HuH-7 (cell line): ENCODE measurements around the gene NR1H4.
"Not testable (repeated sequence)": the region's sequence is repeated elsewhere in the genome, so short reads cannot be mapped to it uniquely, and the experiment has no call there.

Source experiments
- DNase-seq: peaks from one replicate; pipeline ENCODE4 v3.0.0; 2011; ENCODE audit warnings: low spot score

NR1H4 gene

DNA sequence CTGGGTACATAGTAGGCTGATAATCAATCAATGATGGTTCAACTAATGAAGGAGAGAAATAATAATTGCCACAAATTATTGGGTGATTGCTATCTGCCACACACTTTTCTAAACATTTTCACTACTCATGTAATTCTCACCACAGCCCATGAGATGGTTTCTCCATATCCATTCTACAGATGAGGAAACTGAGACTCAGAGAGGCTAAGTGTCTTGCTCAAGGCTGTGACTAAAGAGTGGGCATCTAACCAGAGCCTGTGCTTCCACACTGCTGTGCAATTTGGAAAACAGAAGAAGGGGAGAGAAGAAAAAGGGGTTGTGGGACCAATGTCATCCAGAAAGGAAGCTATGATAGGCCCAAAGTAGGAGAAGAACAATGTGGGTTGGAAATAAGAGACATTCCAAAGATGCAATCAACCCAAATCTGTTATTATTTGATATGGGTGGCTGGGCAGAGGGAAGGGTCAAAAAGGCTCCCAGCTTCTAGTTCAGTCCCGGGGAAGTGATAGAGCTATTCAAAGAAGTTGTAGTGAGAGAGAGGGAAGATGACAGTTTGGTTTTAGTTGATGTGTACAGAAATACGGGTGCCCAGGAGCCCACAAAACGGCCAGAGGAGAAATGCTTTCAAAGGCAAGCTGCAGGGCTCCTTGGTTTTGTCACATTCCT, 483 bp upstream of the NR1H4 start:
- no peak for DNase-seq

DNA sequence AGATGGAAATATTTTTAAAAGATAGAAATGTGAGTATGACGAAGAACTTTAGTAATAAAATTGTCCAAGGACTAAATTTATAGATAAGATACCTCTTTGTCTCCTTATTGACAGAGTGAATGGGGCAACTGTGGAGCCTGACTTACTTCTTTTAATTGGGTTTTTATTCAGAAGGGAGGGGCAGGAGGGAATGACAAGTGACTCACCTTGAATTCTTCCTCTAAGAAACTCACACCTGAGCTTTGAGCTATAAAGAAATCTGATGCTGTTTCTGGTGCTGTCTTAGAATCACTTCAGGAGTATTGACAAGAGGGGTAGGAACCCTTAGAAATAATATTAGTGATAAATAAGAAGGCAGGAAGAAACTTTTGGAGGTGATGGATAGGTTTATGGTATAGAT, 951 bp downstream of the NR1H4 start:
- no peak for DNase-seq

DNA sequence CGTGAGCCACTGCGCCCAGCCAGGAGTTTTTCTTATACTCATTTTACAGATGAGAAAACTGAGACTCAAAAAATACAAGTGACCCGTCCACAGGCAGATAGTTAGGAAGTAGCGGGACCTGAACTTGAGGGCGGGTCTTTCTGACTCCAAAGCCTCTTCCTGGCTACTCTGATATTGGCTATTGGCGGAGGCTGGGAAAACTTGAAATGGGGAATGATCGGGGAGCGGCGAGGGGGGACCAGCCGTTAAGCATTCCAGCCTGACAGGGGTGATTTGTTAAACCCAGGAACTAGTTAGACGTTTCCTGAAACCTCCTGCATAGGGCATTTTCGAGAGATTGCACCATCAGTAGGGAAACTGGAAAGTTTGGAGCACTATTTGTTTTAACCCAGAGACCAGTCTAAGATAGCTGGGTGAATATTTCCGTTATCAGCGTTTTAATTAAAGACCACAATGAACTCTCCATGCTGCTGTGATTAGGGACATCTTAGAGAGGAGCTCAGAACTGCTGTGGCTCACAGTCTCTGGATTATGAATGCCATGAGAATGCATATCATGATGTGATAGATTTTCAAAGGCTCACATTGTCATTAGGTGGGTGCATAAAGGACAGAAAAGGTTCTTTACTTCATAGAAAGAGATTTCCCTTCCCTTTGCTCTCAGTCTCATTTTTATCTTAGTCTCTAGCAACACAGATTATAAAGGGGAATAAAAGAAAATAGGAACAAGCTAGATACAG, 2.5 kb downstream of the NR1H4 start:
- DNase-seq: peak; percentile 17

DNA sequence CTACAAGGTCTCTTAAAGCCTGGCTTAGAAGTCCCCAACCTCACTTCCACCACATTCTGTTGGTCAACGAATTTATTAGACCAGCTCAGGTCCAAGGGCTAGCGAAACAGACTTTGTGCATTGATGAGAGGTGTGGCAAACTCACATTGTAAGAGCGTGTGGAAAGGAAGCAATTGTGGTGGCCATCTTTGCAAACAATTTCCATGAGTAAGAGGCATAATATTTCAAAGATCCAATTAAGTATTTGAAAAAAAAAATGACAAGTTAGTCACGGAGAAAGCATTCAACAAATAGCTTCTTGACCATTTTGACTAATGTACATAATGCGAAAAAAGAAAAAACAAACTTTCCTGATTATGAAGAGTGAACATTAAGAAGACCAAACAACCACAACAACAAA, 7.4 kb downstream of the NR1H4 start:
- DNase-seq: no peak

DNA sequence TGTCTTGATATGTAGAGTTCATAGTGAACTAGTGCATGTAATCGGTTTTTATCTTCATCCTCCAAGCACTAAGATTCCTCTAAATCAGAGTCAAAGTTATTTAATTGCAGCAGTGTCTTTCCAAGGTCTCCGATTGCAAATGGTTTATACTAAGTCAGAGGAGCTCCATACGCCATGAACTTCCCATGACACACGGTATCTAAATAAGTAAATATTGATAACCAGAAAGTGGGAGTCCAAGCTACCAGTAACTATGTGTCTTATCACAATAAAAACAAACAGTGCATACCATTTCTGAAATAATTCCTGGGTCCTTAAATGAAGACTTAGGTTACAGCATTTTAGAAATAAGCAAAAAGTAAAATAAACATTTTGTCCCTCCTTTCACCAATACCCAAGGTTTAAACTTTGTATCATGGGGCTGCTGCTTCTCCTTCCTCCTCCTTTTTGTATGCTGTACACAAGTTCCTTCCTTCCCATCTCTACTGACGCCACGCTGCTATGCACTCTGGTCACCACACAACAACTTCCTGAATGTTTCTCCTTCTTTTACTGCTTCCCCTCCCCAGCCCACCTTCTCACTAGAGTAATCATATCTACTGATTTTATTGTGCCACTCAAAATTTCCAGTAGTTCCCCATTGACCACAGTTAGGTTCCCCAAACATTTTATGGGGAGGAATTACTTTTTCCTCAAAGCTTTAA, 10.7 kb downstream of the NR1H4 start:
- DNase-seq: peak; percentile 16

DNA sequence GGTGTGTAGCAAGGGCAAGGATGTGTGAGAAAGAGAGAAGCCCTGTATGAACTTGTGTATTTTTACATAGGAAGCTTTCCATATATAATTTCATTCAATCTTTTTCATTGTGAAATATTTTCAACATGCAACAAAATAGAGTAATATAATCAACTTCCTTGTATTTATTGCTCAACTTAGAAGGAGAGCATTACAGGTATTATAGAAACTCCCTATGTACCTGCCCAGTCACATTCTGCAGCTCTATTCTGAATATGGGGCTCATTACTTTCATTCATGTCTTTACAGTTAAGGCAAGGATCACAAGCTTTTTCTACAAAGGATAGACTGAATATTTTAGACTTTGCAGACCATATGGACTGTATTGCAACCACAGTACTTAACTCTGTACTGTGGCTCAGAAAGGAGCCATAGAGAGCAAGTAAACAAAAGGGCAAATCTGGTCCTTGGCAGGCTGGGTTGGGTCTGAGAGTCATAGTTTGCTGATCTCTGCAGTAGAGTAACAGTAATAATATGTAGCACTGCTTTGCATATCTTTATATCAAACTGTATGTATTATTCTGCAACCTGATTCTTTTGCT, 11.3 kb downstream of the NR1H4 start:
- no peak for DNase-seq

DNA sequence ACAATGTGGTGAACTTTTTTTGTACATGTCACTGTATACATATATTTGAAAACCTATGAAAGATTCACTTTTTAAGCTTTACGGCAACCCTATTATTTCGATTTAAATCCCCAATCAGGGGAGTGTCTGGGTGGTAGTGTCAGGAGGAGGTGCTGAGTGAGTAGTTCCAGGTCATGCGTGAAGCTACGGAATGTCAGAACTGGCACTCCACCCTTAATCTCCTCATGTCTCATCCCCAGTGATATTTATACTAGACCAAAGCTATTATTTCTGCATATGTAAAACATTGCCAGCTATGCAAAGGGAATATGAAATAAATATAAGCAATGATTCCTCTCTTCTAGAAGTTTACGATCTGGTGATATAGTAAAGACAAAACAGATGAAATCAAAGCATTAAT, 12.3 kb downstream of the NR1H4 start:
- no peak for DNase-seq

DNA sequence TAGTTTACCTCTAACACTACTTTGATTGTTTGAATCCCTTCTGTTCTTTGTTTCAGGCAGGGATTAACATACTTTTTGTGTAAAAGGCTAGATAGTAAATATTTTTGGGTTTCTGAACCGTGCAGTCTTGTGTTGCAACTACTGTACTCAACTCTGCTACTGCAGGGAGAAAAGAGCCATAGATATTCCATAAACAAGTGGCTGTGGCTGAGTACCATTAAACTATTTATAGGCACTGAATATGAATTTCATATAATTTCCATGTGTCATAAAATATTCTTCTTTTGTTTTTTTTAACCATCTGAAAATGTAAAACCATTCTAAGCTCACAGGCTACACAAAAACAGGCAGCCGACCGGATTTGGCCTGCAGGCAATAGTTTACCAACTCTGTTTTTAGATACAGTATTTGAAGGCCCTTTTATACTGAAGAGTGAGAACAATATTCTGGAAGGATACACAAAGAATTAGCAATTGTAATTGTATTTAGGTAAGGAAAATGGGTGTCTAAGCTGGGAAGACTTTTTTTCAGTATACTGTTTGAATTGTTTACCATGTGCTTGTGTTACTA, 15.7 kb downstream of the NR1H4 start:
- DNase-seq: no peak

DNA sequence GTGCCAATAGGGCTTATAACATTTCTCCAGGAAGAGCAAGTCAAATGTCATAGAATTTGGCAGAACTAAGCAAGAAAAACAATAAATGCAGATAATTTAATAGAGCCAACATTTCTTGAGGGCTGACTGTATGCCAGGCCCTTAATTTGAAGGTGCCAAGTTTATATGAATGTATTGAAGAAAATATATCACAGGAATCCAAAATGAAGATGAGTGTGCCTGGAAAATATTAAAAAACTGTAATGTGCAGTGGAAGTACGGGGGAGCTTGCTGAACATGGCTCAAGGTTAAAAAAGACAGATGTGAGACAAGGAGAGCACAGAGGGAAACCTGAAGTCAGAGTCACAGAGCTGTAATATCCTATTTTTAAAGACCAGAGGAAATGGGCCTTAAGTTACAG, 16.4 kb downstream of the NR1H4 start:
- no peak for DNase-seq

DNA sequence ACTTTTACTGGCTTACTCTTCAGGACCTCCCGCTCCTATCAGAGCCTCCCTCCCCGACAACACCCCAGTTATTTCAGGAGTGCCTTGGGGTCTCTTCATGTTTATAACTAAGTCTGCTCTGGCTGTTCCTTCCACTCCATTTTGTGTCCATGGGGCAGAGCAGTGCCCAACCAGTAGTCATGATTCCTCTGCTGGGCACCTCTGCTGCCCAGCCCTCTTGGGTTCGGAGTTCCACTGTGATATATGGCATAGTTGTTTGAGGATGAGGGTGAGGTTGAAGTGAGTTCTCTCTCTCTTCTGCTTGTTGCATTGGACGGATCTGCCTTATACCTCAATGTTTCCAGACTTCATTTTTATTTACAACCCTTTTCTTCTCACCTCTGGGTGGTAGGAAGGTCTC, 17.4 kb downstream of the NR1H4 start:
- no peak for DNase-seq

DNA sequence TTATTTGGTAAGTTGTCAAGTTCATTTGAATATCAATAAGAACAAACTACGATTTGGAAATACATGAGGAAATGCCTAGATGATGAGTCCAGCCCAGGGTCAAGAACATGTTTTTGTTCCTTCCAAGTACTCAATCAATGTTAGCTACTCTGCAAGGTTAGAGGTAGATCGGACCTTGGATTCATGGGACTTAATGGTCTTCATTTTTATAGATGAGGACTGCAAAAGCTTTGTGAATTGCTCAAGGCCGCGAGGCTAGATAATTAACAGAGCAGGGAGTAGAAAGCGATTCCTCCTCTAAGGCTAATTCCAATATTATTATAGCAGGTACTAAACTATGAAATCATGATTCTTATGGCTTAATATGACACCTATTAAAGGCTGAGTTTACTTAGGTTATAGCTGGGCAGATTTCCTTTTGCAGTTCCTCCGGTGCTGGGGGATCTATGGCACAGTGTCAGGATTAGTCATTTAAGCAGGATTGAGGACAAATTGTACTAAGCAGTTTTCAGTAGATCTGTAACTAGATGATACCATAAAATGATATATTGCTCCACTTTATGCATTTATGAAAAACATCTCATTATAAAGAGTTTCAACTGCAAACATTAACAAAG, 19.8 kb downstream of the NR1H4 start:
- DNase-seq: no peak

DNA sequence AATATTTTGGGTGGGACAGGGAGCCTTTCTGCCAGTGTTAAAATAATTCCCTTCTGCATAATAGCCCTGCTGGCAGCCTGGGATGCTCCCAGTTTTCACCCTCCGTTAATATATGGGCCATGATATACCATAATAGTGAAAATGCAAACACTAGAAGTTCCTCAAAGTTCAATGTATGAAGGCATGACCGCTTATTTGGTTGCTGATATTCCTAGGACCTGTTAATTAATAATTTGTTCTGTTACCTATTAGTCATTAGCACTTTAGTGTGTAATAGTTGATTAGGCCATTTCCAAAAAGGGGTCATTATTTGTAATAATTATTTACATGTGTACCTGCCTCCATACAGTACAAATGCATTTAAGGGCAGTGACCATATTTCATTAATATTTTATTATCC, 20.4 kb downstream of the NR1H4 start:
- no peak for DNase-seq

DNA sequence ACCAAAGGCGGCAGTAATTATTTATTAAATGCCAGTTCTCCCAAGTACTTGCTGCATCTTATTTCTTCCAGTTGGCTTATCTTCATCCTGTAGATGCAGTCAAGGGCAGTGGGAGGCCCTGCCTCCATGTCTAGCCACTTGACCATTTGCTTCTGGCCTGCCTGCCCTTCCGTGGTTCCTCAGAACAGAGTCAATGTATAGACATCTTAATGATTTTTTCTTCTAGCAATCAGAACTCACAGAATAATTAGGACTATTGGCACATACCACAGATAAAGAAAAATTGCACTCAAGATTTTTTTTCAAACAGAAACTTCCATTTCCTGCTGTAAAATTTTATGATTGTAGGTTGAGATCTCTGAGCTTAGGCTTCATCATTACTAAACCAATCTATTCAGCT, 20.9 kb downstream of the NR1H4 start:
- DNase-seq: no peak

DNA sequence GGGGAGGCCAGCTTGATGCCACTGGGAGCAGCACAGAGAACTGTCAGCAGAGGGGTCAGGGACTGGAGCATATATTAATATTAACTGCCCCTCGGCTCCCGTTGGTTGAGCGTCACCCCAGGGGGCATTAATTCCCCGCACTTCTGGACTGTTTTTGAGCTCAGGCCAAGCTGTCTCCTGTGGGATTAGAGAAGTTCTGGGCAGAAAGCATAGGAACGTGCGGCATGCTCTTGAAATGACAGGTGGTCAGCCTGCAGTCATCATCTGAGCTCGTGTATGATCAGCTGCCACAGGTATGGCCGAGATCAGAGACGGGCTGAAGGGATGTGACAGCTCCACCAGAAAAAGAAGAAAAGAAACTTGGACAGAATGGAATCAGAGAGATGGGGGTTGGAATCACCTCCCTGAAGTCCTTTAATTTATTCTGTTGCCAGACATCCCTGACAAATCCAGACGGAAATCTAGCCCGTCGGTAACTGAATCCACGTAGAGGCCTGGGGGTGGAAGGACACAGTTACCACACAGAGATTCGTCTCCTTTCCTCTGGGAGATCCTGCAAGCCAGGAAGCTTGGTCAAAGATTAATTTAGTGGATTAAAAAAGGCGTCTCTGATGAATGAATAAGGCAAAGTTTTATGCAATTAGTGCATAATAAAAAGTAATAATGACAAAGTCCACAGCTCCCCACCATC, 23.6 kb downstream of the NR1H4 start:
- no peak for DNase-seq

DNA sequence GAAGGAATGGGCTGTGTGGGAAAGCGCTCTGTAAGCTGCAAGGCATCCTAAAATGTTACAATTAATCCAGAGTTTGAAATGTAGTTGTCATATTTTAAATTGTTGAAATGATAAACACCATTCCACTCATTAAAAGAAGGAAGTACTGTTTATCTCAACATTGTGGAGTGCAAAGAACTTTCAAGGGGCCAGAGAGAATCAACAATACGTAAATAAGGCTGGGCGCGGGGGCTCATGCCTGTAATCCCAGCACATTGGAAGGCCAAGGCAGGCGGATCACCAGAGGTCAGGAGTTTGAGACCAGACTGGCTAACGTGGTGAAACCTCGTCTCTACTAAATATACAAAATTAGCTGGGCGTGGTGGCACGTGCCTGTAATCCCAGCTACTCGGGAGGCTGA, 24.5 kb downstream of the NR1H4 start:
- DNase-seq: no peak

DNA sequence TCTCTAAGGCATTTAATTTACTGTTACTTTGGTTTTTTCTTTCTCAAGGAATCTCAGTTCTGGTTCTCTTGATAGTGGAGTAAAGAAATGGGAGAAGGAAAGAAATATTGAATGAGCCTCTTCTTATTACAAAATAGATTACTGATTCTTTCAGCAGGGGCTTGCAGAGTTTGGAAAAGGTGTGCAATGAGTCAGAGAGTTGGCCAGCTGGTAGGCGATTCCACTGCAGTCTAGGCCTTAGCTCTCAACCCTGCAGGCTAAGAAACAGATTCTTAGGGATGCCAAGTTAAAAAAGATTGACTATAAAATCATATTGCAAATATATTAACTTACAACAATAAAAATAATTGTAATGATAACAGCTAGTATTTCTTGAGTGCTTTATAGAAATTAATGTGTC, 25.8 kb downstream of the NR1H4 start:
- DNase-seq: no peak

DNA sequence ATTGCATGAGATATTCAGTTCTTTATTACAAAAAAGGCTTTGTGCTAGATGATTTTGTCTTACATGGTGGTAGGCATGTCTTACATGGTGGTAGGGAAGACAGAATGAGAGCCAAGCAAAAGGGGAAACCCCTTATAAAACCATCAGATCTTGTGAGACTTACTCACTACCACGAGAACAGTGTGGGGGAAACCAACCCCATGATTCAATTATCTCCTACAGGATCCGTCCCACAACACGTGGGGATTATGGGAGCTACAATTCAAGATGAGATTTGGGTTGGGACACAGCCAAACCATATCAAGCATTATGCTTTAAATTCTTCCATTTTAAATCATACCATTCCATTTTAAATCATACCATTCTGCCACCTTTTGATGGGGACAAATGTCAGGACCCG, 29.1 kb downstream of the NR1H4 start:
- DNase-seq: not testable (repeated sequence)

DNA sequence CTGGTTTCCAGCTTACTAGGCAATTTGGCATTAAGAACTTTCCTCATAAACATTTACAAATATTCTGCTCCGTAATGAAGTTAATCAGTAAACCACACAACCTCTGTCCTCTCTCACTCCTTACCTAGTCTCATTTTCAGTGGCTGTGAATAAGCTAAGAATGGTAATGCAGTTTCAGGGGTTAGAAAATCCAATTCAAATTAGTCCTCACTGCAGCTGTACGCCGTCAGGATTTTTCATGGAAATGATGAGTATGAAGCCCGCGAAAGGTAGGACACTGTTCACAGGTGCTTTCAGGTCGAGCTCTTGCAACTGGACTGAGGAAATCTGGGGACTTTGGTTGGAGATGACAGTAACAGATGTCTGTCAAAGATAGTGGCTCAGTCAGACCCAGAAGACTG, 29.6 kb downstream of the NR1H4 start:
- DNase-seq: no peak

DNA sequence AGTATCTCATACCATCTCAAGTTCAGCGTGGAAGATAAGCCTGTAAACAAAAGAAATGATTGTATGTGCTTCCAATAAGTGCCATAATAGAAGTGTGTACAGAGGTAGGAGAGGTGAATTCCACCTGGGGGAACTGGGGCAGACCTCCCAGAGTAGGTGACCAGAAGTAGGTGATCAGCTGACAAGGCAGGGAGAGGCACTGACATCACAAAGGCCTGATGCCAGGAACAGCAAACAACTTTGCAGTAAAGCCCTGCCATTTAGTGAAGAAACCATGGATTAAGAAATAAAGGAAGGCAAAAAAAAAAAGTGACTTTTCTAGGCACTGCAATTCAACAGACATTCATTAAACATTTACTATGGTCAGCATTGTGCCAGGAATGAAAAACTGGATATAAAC, 31.1 kb downstream of the NR1H4 start:
- no peak for DNase-seq

DNA sequence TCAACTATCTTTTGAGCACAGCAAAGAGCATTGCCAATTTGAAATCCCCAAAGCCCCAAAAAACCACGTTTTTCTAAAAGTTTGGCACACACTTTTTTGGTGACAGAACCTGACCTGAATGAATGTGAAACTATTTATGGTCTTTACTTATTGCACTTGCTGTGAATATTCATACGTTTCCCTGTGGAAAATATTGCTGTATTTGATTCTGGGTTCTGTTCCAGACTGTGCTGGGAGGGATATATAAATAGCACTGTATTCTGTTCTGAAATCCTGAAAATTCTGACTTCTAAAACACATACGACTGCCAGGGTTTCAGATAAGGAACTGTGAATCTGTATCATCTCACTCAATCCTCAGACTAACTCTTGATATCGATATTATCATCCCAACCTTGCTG, 35.1 kb downstream of the NR1H4 start:
- DNase-seq: no peak

DNA sequence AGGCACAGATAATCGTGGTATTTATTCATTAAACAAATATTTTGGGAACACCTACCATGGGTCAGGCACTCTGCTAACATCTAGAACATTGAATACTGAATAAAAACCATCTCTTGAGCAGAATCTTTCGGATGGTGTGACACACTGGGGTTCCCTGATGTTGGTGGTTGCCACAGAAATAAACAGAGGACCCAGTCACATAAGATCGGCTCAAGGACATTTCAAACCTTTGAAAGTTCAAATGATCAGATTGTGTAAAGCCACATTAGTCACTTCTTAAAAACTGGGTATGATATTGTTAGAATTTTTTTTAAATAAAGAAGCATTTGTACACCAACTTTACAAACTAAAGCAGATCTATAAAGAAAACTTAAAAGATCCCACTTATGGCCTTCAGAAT, 39.0 kb downstream of the NR1H4 start:
- no peak for DNase-seq

DNA sequence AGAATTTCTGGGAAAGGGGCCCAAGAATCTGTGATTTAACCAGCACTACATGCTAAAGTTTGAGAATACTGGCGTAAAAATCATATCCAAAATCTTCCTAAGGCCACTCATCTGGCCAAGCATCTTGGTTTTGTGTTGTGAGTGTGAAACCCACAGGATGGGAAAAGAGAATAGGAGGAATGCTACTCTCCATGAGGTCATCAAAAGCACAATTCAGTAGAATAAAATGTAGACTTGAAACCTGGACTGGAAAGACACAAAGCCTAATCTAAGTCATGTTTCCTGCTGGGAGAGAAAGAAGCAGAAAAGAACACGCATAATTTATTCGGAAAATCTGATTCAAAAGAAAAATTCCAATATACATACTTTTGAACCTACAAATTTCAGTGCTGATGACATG, 42.3 kb downstream of the NR1H4 start:
- no peak for DNase-seq
